Neural crest cell (in vitro differentiated cells): Measurements from ENCODE around the gene UGT1A5. TPM values are rescaled to one million over a fixed set of nuclear protein-coding genes. Genes with fewer than 3 reads are reported as not detected.

ENCODE experiments used
- DNase-seq: peaks from one replicate; pipeline ENCODE4 v3.0.0; 2021; ENCODE audit warnings: low read depth, mixed read lengths, low spot score
- H3K27ac Mint-ChIP-seq: one replicate; pipeline ENCODE4 v1.8.0; 2021; ENCODE audit warnings: mild to moderate bottlenecking, mixed read lengths; ENCODE audit not compliant: unreplicated experiment
- H3K27me3 Mint-ChIP-seq: 2 replicates; pipeline ENCODE4 v1.8.0; 2021; ENCODE audit warnings: low read depth, mild to moderate bottlenecking, mixed read lengths
- H3K36me3 Mint-ChIP-seq: 2 replicates; pipeline ENCODE4 v1.8.0; 2021; ENCODE audit warnings: low read depth, mild to moderate bottlenecking, mixed read lengths
- H3K4me1 Mint-ChIP-seq: 2 replicates; pipeline ENCODE4 v1.8.0; 2021; ENCODE audit warnings: mixed read lengths
- H3K4me3 Mint-ChIP-seq: one replicate; pipeline ENCODE4 v1.8.0; 2021; ENCODE audit warnings: mild to moderate bottlenecking, mixed read lengths
- H3K9me3 Mint-ChIP-seq: 2 replicates; pipeline ENCODE4 v1.8.0; 2021; ENCODE audit warnings: mixed read lengths
- CTCF ChIP-seq: fragments of 200-600 bp; sonication (generic); conservative IDR thresholded peaks from 2 replicates; pipeline ENCODE4 v1.5.0; 2021; ENCODE audit warnings: antibody characterized with exemption, mild to moderate bottlenecking
- total RNA-seq: library from RNA; stranded (reverse); gene quantifications from 2 replicates; pipeline ENCODE4 v1.2.1, GENCODE V29; 2021

The UGT1A5 gene
- total RNA-seq, 1 donor from 2014 or later, result not detected

- DNase-seq, result no peak
- Mint-ChIP-seq H3K4me1 (peaks cover 12% of the 10 kb centered on the region), H3K36me3 (no peaks in the 10 kb centered on the region), H3K27ac (no peak overlapping the region), H3K9me3 (no peaks in the 10 kb centered on the region), H3K4me3 (no peak overlapping the region), H3K27me3 (no peaks in the 10 kb centered on the region)
- TF ChIP-seq CTCF, result no peak
Measured at GRCh38 chr2:233815861-233816260, 103.2 kb downstream of the UGT1A5 start.

GRCh38 chr2:233816334-233816733 is 103.6 kb downstream of the UGT1A5 start:
- TF ChIP-seq CTCF, result no peak
- Mint-ChIP-seq H3K27me3 (no peaks in the 10 kb centered on the region), H3K9me3 (no peaks in the 10 kb centered on the region), H3K4me3 (no peak overlapping the region), H3K36me3 (no peaks in the 10 kb centered on the region), H3K27ac (no peak overlapping the region), H3K4me1 (peaks cover 12% of the 10 kb centered on the region)
- DNase-seq, result no peak

GRCh38 chr2:233816771-233817170 is 104.1 kb downstream of the UGT1A5 start:
- DNase-seq, result no peak
- no peak overlapping the region for H3K4me3 Mint-ChIP-seq
- no peaks in the 10 kb centered on the region for H3K36me3 Mint-ChIP-seq
- no peaks in the 10 kb centered on the region for H3K9me3 Mint-ChIP-seq
- no peak for TF ChIP-seq CTCF
- no peak overlapping the region for H3K27ac Mint-ChIP-seq
- H3K4me1 Mint-ChIP-seq, result peaks cover 12% of the 10 kb centered on the region
- H3K27me3 Mint-ChIP-seq, result no peaks in the 10 kb centered on the region

- no peak for DNase-seq
- H3K27ac Mint-ChIP-seq, result no peak overlapping the region
- no peak for TF ChIP-seq CTCF
- no peaks in the 10 kb centered on the region for H3K36me3 Mint-ChIP-seq
- peaks cover 12% of the 10 kb centered on the region for H3K4me1 Mint-ChIP-seq
- no peaks in the 10 kb centered on the region for H3K9me3 Mint-ChIP-seq
- H3K27me3 Mint-ChIP-seq, result no peaks in the 10 kb centered on the region
- H3K4me3 Mint-ChIP-seq, result no peak overlapping the region
Measured at GRCh38 chr2:233817361-233817911, 104.7 kb downstream of the UGT1A5 start.

GRCh38 chr2:233817995-233818638 is 105.4 kb downstream of the UGT1A5 start:
- no peak for DNase-seq
- H3K4me1 Mint-ChIP-seq, result peaks cover 12% of the 10 kb centered on the region
- no peak overlapping the region for H3K4me3 Mint-ChIP-seq
- no peaks in the 10 kb centered on the region for H3K27me3 Mint-ChIP-seq
- H3K36me3 Mint-ChIP-seq, result no peaks in the 10 kb centered on the region
- H3K9me3 Mint-ChIP-seq, result no peaks in the 10 kb centered on the region
- no peak for TF ChIP-seq CTCF
- H3K27ac Mint-ChIP-seq, result no peak overlapping the region
